ENCODE data around the gene PLXND1.
A peak's percentile ranks its signal among the peaks of the same experiment; 100 is the strongest.

The PLXND1 gene

GRCh38 chr3:129605203-129605921 lies 1.1 kb downstream of the PLXND1 start:
- Histone ChIP-seq H3K4me1 (ENCODE audit: insufficient read depth, low read length) (peaks cover 32% of the 10 kb centered on the region), H3K9ac (ENCODE audit: low read depth, low read length) (peak overlapping the region; percentile 67), H3K36me3 (ENCODE audit: insufficient read depth, low read length) (no peaks in the 10 kb centered on the region), H3K27ac (ENCODE audit: low read depth, low read length) (no peak overlapping the region), H3K9me3 (ENCODE audit: insufficient read depth, low read depth, low read length) (no peaks in the 10 kb centered on the region), H3K27me3 (ENCODE audit: insufficient read depth, low read length) (peaks cover 24% of the 10 kb centered on the region), H3K4me3 (ENCODE audit: low read length) (peak overlapping the region; percentile 68)
- WGBS: under 1% methylated on average over 87 of the region's 98 CpGs

GRCh38 chr3:129604767-129605166 lies 1.7 kb downstream of the PLXND1 start:
- peaks cover 24% of the 10 kb centered on the region for H3K27me3 ChIP-seq (ENCODE audit: insufficient read depth, low read length)
- no peaks in the 10 kb centered on the region for H3K36me3 ChIP-seq (ENCODE audit: insufficient read depth, low read length)
- 21% methylated on average over 12 of the region's 12 CpGs for WGBS
- H3K4me1 ChIP-seq (ENCODE audit: insufficient read depth, low read length): peaks cover 38% of the 10 kb centered on the region
- no peak overlapping the region for H3K9ac ChIP-seq (ENCODE audit: low read depth, low read length)
- no peaks in the 10 kb centered on the region for H3K9me3 ChIP-seq (ENCODE audit: insufficient read depth, low read depth, low read length)
- H3K27ac ChIP-seq (ENCODE audit: low read depth, low read length): no peak overlapping the region
- H3K4me3 ChIP-seq (ENCODE audit: low read length): peak overlapping the region; percentile 68

GRCh38 chr3:129603991-129604749 lies 2.3 kb downstream of the PLXND1 start:
- Histone ChIP-seq H3K4me3 (ENCODE audit: low read length) (peak overlapping the region; percentile 68), H3K27ac (ENCODE audit: low read depth, low read length) (no peak overlapping the region), H3K9ac (ENCODE audit: low read depth, low read length) (no peak overlapping the region), H3K27me3 (ENCODE audit: insufficient read depth, low read length) (peaks cover 24% of the 10 kb centered on the region), H3K36me3 (ENCODE audit: insufficient read depth, low read length) (no peaks in the 10 kb centered on the region), H3K9me3 (ENCODE audit: insufficient read depth, low read depth, low read length) (no peaks in the 10 kb centered on the region), H3K4me1 (ENCODE audit: insufficient read depth, low read length) (peaks cover 43% of the 10 kb centered on the region)
- WGBS: 71% methylated on average over 8 of the region's 8 CpGs

- peaks cover 24% of the 10 kb centered on the region for H3K27me3 ChIP-seq (ENCODE audit: insufficient read depth, low read length)
- H3K4me3 ChIP-seq (ENCODE audit: low read length): peak overlapping the region; percentile 68; the same call in 1 of the 2 replicates
- H3K4me1 ChIP-seq (ENCODE audit: insufficient read depth, low read length): peaks cover 45% of the 10 kb centered on the region
- peak overlapping the region; percentile 61; the same call in 1 of the 2 replicates for H3K27ac ChIP-seq (ENCODE audit: low read depth, low read length)
- no peaks in the 10 kb centered on the region for H3K9me3 ChIP-seq (ENCODE audit: insufficient read depth, low read depth, low read length)
- H3K36me3 ChIP-seq (ENCODE audit: insufficient read depth, low read length): no peaks in the 10 kb centered on the region
- H3K9ac ChIP-seq (ENCODE audit: low read depth, low read length): no peak overlapping the region
- WGBS: 48% methylated on average over 7 of the region's 7 CpGs
Measured at GRCh38 chr3:129603561-129603942, 2.9 kb downstream of the PLXND1 start.

GRCh38 chr3:129602730-129603560 lies 3.5 kb downstream of the PLXND1 start:
- Histone ChIP-seq H3K9me3 (ENCODE audit: insufficient read depth, low read depth, low read length) (no peaks in the 10 kb centered on the region), H3K27ac (ENCODE audit: low read depth, low read length) (peak overlapping the region; percentile 61; the same call in 1 of the 2 replicates), H3K36me3 (ENCODE audit: insufficient read depth, low read length) (no peaks in the 10 kb centered on the region), H3K4me3 (ENCODE audit: low read length) (peak overlapping the region; percentile 68; the same call in 1 of the 2 replicates), H3K4me1 (ENCODE audit: insufficient read depth, low read length) (peaks cover 48% of the 10 kb centered on the region), H3K27me3 (ENCODE audit: insufficient read depth, low read length) (peaks cover 24% of the 10 kb centered on the region), H3K9ac (ENCODE audit: low read depth, low read length) (no peak overlapping the region)
- WGBS: 62% methylated on average over 15 of the region's 15 CpGs

GRCh38 chr3:129602309-129602708 lies 4.2 kb downstream of the PLXND1 start:
- 47% methylated on average over 11 of the region's 11 CpGs for WGBS
- Histone ChIP-seq H3K36me3 (ENCODE audit: insufficient read depth, low read length) (no peaks in the 10 kb centered on the region), H3K9ac (ENCODE audit: low read depth, low read length) (0 out of 2 replicates have a peak overlapping the region, but pooled peaks have one; percentile 7), H3K4me1 (ENCODE audit: insufficient read depth, low read length) (peaks cover 54% of the 10 kb centered on the region), H3K27me3 (ENCODE audit: insufficient read depth, low read length) (peaks cover 21% of the 10 kb centered on the region), H3K27ac (ENCODE audit: low read depth, low read length) (no peak overlapping the region; the same call in 1 of the 2 replicates), H3K4me3 (ENCODE audit: low read length) (0 out of 2 replicates have a peak overlapping the region, but pooled peaks have one; percentile 3), H3K9me3 (ENCODE audit: insufficient read depth, low read depth, low read length) (no peaks in the 10 kb centered on the region)

DNA sequence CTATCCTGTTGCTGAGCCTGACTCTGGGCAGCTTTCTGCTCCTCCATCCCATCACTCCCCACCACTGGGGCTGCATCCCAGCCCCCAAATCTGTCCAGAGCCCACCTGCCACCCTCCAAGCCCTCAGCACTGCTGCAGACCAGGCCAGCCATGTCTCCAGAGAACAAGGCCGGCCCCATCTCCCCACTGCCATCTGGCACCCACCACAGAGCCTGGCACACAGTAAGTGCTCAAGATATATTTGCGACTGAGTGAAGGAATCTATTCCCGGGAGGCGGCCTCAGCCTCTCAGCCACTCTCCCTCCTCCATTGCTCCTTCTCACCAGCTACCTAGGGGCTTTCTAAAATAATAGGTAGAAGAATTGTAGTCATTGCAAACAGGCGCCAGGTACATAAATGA lies 4.8 kb downstream of the PLXND1 start:
- no peak overlapping the region; the same call in 1 of the 2 replicates for H3K27ac ChIP-seq (ENCODE audit: low read depth, low read length)
- H3K27me3 ChIP-seq (ENCODE audit: insufficient read depth, low read length): peaks cover 21% of the 10 kb centered on the region
- no peaks in the 10 kb centered on the region for H3K36me3 ChIP-seq (ENCODE audit: insufficient read depth, low read length)
- H3K9me3 ChIP-seq (ENCODE audit: insufficient read depth, low read depth, low read length): no peaks in the 10 kb centered on the region
- H3K4me3 ChIP-seq (ENCODE audit: low read length): no peak overlapping the region
- H3K9ac ChIP-seq (ENCODE audit: low read depth, low read length): no peak overlapping the region
- WGBS: 93% methylated on average over 5 of the region's 5 CpGs
- H3K4me1 ChIP-seq (ENCODE audit: insufficient read depth, low read length): peaks cover 60% of the 10 kb centered on the region

- no peak overlapping the region; the same call in 1 of the 2 replicates for H3K27ac ChIP-seq (ENCODE audit: low read depth, low read length)
- H3K4me3 ChIP-seq (ENCODE audit: low read length): no peak overlapping the region
- H3K9me3 ChIP-seq (ENCODE audit: insufficient read depth, low read depth, low read length): no peaks in the 10 kb centered on the region
- 95% methylated on average over 2 of the region's 2 CpGs for WGBS
- no peaks in the 10 kb centered on the region for H3K36me3 ChIP-seq (ENCODE audit: insufficient read depth, low read length)
- H3K4me1 ChIP-seq (ENCODE audit: insufficient read depth, low read length): peaks cover 64% of the 10 kb centered on the region
- peaks cover 11% of the 10 kb centered on the region for H3K27me3 ChIP-seq (ENCODE audit: insufficient read depth, low read length)
- H3K9ac ChIP-seq (ENCODE audit: low read depth, low read length): no peak overlapping the region
Measured at GRCh38 chr3:129600348-129600747, 6.1 kb downstream of the PLXND1 start.

DNA sequence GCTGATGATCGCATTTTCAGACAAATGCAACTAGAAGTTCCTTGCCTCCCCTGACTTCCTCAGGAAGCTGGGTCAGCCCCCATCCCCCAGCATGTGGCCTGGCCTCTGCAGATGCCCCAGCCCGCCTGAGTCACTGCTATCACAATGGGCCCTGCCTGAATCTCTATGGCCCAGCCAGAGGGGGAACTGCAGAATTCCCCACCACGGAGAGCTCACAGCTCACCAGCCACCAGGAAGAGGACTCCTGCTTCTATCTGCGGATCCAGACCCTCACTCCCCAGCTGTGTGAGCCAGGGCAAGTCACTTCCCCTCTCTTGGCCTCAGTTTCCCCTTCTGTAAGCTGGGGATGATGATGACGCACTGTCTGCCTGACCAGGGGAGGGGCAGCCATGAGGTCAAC lies 6.9 kb downstream of the PLXND1 start:
- peaks cover 62% of the 10 kb centered on the region for H3K4me1 ChIP-seq (ENCODE audit: insufficient read depth, low read length)
- 28% methylated on average over 5 of the region's 5 CpGs for WGBS
- peak overlapping the region; percentile 79; the same call in 1 of the 2 replicates for H3K27ac ChIP-seq (ENCODE audit: low read depth, low read length)
- peaks cover 4% of the 10 kb centered on the region for H3K27me3 ChIP-seq (ENCODE audit: insufficient read depth, low read length)
- no peak overlapping the region; the same call in 1 of the 2 replicates for H3K9ac ChIP-seq (ENCODE audit: low read depth, low read length)
- no peaks in the 10 kb centered on the region for H3K36me3 ChIP-seq (ENCODE audit: insufficient read depth, low read length)
- no peak overlapping the region for H3K4me3 ChIP-seq (ENCODE audit: low read length)
- no peaks in the 10 kb centered on the region for H3K9me3 ChIP-seq (ENCODE audit: insufficient read depth, low read depth, low read length)

- Histone ChIP-seq H3K36me3 (ENCODE audit: insufficient read depth, low read length) (no peaks in the 10 kb centered on the region), H3K4me1 (ENCODE audit: insufficient read depth, low read length) (peaks cover 64% of the 10 kb centered on the region), H3K9ac (ENCODE audit: low read depth, low read length) (no peak overlapping the region), H3K27ac (ENCODE audit: low read depth, low read length) (peak overlapping the region; percentile 79; the same call in 1 of the 2 replicates), H3K27me3 (ENCODE audit: insufficient read depth, low read length) (no peaks in the 10 kb centered on the region), H3K9me3 (ENCODE audit: insufficient read depth, low read depth, low read length) (no peaks in the 10 kb centered on the region), H3K4me3 (ENCODE audit: low read length) (no peak overlapping the region)
- 80% methylated on average over 19 of the region's 19 CpGs for WGBS
Measured at GRCh38 chr3:129599073-129599472, 7.4 kb downstream of the PLXND1 start.
